GM12878 (cell line): ENCODE results near the gene TRAPPC3L.

Experiments
- BRCA1 ChIP-seq: IDR thresholded peaks from 2 replicates; pipeline ENCODE4 v1.6.1; 2011; ENCODE audit warnings: low read depth, low read length, improper control_type of control experiment
- CTCF ChIP-seq, 3 experiments: IDR thresholded peaks in 2 of 3; conservative IDR thresholded peaks in 1 of 3; 2 replicates each; pipeline ENCODE4 v1.5.1; 2011; ENCODE audit warnings: low read depth in 3 of 3, low read length in 3 of 3, mild to moderate bottlenecking in 3 of 3, control low read depth in 2 of 3, moderate library complexity in 2 of 3, inconsistent platforms in 1 of 3, mixed read lengths in 1 of 3; ENCODE audit not compliant: control insufficient read depth in 2 of 3, insufficient read depth in 1 of 3; ENCODE audit errors: extremely low read depth in 1 of 3
- MTA3 ChIP-seq: IDR thresholded peaks from 2 replicates; pipeline ENCODE4 v1.6.1; 2012; ENCODE audit warnings: low read length, inconsistent platforms, borderline replicate concordance
- PBX3 ChIP-seq: IDR thresholded peaks from 2 replicates; pipeline ENCODE4 v1.6.1; 2011; ENCODE audit warnings: mild to moderate bottlenecking, low read depth, low read length, moderate library complexity; ENCODE audit not compliant: insufficient replicate concordance
- POLR2A ChIP-seq: IDR thresholded peaks from 2 replicates; pipeline ENCODE4 v1.6.1; 2011; ENCODE audit warnings: low read depth, mild to moderate bottlenecking, low read length
- POLR2AphosphoS5 ChIP-seq: IDR thresholded peaks from 2 replicates; pipeline ENCODE4 v1.6.1; 2011; ENCODE audit warnings: mild to moderate bottlenecking, low read length, inconsistent platforms
- REST ChIP-seq: IDR thresholded peaks from 2 replicates; pipeline ENCODE4 v1.6.1; 2012; ENCODE audit warnings: mild to moderate bottlenecking, low read depth, low read length
- SMC3 ChIP-seq: IDR thresholded peaks from 2 replicates; pipeline ENCODE4 v1.6.1; 2011; ENCODE audit warnings: low read length, improper control_type of control experiment, borderline replicate concordance
- SP1 ChIP-seq: IDR thresholded peaks from one replicate; pipeline ENCODE4 v1.6.1; 2011; ENCODE audit warnings: low read depth, low read length
- SREBF2 ChIP-seq: IDR thresholded peaks from 2 replicates; pipeline ENCODE4 v1.6.1; 2012; ENCODE audit warnings: mild to moderate bottlenecking, low read length
- TF ChIP-seq, protein P1 (sequence below): IDR thresholded peaks from 2 replicates; pipeline ENCODE4 v1.6.1; 2011; ENCODE audit warnings: low read depth, low read length, improper control_type of control experiment, borderline replicate concordance

GRCh38 chr6:116562019-116562403 lies 16.5 kb upstream of the TRAPPC3L start:
- TF ChIP-seq SREBF2 (no peak), POLR2AphosphoS5 (no peak), CTCF (IDR thresholded peaks at IDR 0.05 in 2 of 3, conservative IDR thresholded peaks at IDR 0.05 in 1 of 3; ENCODE audit: control insufficient read depth in 2 of 3, extremely low read depth in 1 of 3, insufficient read depth in 1 of 3, low read depth in 3 of 3, low read length in 3 of 3) (no peak), REST (no peak), BRCA1 (no peak), PBX3 (no peak), POLR2A (no peak), MTA3 (no peak), SMC3 (no peak), SP1 (no peak)
- TF ChIP-seq, protein P1, sequence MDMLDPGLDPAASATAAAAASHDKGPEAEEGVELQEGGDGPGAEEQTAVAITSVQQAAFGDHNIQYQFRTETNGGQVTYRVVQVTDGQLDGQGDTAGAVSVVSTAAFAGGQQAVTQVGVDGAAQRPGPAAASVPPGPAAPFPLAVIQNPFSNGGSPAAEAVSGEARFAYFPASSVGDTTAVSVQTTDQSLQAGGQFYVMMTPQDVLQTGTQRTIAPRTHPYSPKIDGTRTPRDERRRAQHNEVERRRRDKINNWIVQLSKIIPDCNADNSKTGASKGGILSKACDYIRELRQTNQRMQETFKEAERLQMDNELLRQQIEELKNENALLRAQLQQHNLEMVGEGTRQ: no peak
